Measurements from ENCODE around the gene PRKAA1. TPM values are rescaled to one million over a fixed set of nuclear protein-coding genes. Genes with fewer than 3 reads are reported as not detected.

The PRKAA1 gene
- total RNA-seq: 10 to 100 TPM; 70.1 to 85.0 (median 78.6) TPM

GRCh38 chr5:40798012-40798800 is at the start of gene PRKAA1:
PRKAA1 (minus strand) TSS chr5:40798374; CDS start chr5:40798189, 185 bp downstream.
- Histone ChIP-seq H3K27me3 (no peaks in the 10 kb centered on the region), H3K36me3 (no peaks in the 10 kb centered on the region), H3K9me3 (no peaks in the 10 kb centered on the region), H3K27ac (replicated peaks in 1 of 4) (peak within 1 kb of the TSS; percentile 94 to 99 (median 97)), H3K4me1 (peaks cover 6 to 46% (median 35%) of the 10 kb centered on the region in 4 donors), H3K4me3 (peak within 1 kb of the TSS; percentile 96 to 99 (median 98))
- TF ChIP-seq CTCF (IDR thresholded peaks at IDR 0.05) (peak; percentile 55 to 76 (median 62)), POLR2AphosphoS5 (IDR thresholded peaks at IDR 0.05) (peak; percentile 75 to 88), POLR2A (IDR thresholded peaks at IDR 0.05; ENCODE audit: low read depth) (peak; percentile 35), EP300 (IDR thresholded peaks at IDR 0.05) (no peak)
- DNase-seq (ENCODE audit: extremely low spot score): peak; percentile 94
- intact Hi-C loops (cut with DNase I): no loop called here
- 0% methylated on average over 18 of the region's 70 CpGs for WGBS

GRCh38 chr5:40847525-40847924 is 49.4 kb upstream of the PRKAA1 start:
- Histone ChIP-seq H3K27me3 (peaks cover 0 to 14% (median 0%) of the 10 kb centered on the region in 4 donors), H3K27ac (replicated peaks in 1 of 4) (no peak overlapping the region), H3K4me1 (peaks cover 0 to 4% (median 0%) of the 10 kb centered on the region in 4 donors), H3K4me3 (no peak overlapping the region), H3K9me3 (no peaks in the 10 kb centered on the region), H3K36me3 (peaks cover 0 to 20% (median 3%) of the 10 kb centered on the region in 4 donors)
- DNase-seq (ENCODE audit: extremely low spot score): no peak
- 86% methylated on average over 1 of the region's 1 CpG for WGBS
- intact Hi-C loops (cut with DNase I): no loop called here
- TF ChIP-seq POLR2A (IDR thresholded peaks at IDR 0.05; ENCODE audit: low read depth) (no peak), POLR2AphosphoS5 (IDR thresholded peaks at IDR 0.05) (no peak), CTCF (IDR thresholded peaks at IDR 0.05) (no peak), EP300 (IDR thresholded peaks at IDR 0.05) (no peak)

GRCh38 chr5:40846371-40846770 is 48.2 kb upstream of the PRKAA1 start:
- intact Hi-C loops (cut with DNase I): no loop called here
- peaks cover 0 to 15% (median 0%) of the 10 kb centered on the region in 4 donors for H3K27me3 ChIP-seq
- H3K9me3 ChIP-seq: no peaks in the 10 kb centered on the region
- peaks cover 0 to 9% (median 0%) of the 10 kb centered on the region in 4 donors for H3K36me3 ChIP-seq
- no peak for DNase-seq (ENCODE audit: extremely low spot score)
- peaks cover 0 to 5% (median 0%) of the 10 kb centered on the region in 4 donors for H3K4me1 ChIP-seq
- H3K4me3 ChIP-seq: no peak overlapping the region
- no peak for TF ChIP-seq POLR2A (IDR thresholded peaks at IDR 0.05; ENCODE audit: low read depth)
- no peak for TF ChIP-seq POLR2AphosphoS5 (IDR thresholded peaks at IDR 0.05)
- TF ChIP-seq EP300 (IDR thresholded peaks at IDR 0.05): no peak
- no peak for TF ChIP-seq CTCF (IDR thresholded peaks at IDR 0.05)
- WGBS: 91% methylated on average over 2 of the region's 2 CpGs
- no peak overlapping the region for H3K27ac ChIP-seq (replicated peaks in 1 of 4)

- H3K36me3 ChIP-seq: peaks cover 0 to 4% (median 0%) of the 10 kb centered on the region in 4 donors
- WGBS: 92% methylated on average over 4 of the region's 4 CpGs
- no peak for DNase-seq (ENCODE audit: extremely low spot score)
- no peak overlapping the region for H3K27ac ChIP-seq (replicated peaks in 1 of 4)
- peaks cover 0 to 5% (median 0%) of the 10 kb centered on the region in 4 donors for H3K4me1 ChIP-seq
- intact Hi-C loops (cut with DNase I): no loop called here
- H3K27me3 ChIP-seq: peaks cover 0 to 15% (median 0%) of the 10 kb centered on the region in 4 donors
- H3K4me3 ChIP-seq: no peak overlapping the region
- TF ChIP-seq POLR2A (IDR thresholded peaks at IDR 0.05; ENCODE audit: low read depth) (no peak), CTCF (IDR thresholded peaks at IDR 0.05) (no peak), POLR2AphosphoS5 (IDR thresholded peaks at IDR 0.05) (no peak), EP300 (IDR thresholded peaks at IDR 0.05) (no peak)
- H3K9me3 ChIP-seq: no peaks in the 10 kb centered on the region
These were observed 46.4 kb upstream of the PRKAA1 start for GRCh38 chr5:40844565-40844964.

Data from esophagus muscularis mucosa (tissue), 4 donors.